ENCODE data around the gene KDM6A.

DNA sequence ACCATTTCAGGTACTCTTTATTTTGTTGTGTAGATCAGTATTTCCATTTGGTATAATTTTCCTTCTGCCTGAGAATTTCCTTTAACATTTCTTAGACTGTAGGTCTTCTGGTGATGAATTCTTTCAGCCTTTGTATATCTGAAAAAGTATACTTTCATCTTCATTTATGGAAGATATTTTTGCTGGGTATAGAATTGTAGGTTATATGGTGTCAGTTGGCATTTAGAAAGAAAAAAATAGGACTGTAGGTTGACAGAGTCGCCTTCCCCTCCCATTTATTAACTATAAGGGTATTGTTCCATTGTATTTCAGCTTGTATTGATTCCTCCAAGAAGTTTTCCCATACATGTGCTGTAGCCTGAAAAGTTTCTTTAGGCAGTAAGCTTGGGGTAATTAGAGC is 71.9 kb downstream of the KDM6A start:
- no peak for TF ChIP-seq GATA2 (IDR thresholded peaks at IDR 0.05; ENCODE audit: insufficient read depth, insufficient read length, low read depth, low read length)
- no peak for TF ChIP-seq CTCF (IDR thresholded peaks at IDR 0.05; ENCODE audit: extremely low read depth in 1 of 2, insufficient read depth in 1 of 2, low read depth in 1 of 2, low read length in 2 of 2)
- no peak for TF ChIP-seq EZH2 (IDR thresholded peaks at IDR 0.05; ENCODE audit: borderline replicate concordance, low read depth, low read length, severe bottlenecking)
- TF ChIP-seq POLR2A (IDR thresholded peaks at IDR 0.05; ENCODE audit: low read depth, low read length): no peak
- no peak for TF ChIP-seq MAX (IDR thresholded peaks at IDR 0.05; ENCODE audit: insufficient read depth, insufficient read length)
